Loucy (cell line): ENCODE data around the gene SLC25A13.
A peak's percentile ranks its signal among the peaks of the same experiment; 100 is the strongest.

Experiments used
- H2AFZ ChIP-seq: fragments of 200-600 bp; sonication (generic); 2 replicates; pipeline ENCODE4 v1.6.0; 2016; ENCODE audit warnings: antibody characterized with exemption, mild to moderate bottlenecking, low read length, moderate library complexity
- H3F3A ChIP-seq: fragments of 200-600 bp; 2 replicates; pipeline ENCODE4 v1.6.0; 2016; ENCODE audit warnings: antibody characterized with exemption, low read depth, mild to moderate bottlenecking
- H3K27me3 ChIP-seq: fragments of 200-600 bp; sonication (generic); 2 replicates; pipeline ENCODE4 v1.6.1; 2014; ENCODE audit warnings: low read length, mild to moderate bottlenecking; ENCODE audit not compliant: insufficient read depth, poor library complexity, severe bottlenecking
- H3K36me3 ChIP-seq: fragments of 200-600 bp; sonication (generic); 2 replicates; pipeline ENCODE4 v1.6.1; 2016; ENCODE audit warnings: low read length; ENCODE audit not compliant: insufficient read depth
- H3K4me1 ChIP-seq: fragments of 200-600 bp; sonication (generic); 2 replicates; pipeline ENCODE4 v1.5.1; 2014; ENCODE audit warnings: low read length, mild to moderate bottlenecking; ENCODE audit not compliant: insufficient read depth, poor library complexity, severe bottlenecking
- H3K4me2 ChIP-seq: fragments of 200-600 bp; sonication (generic); 2 replicates; pipeline ENCODE4 v1.6.0; 2014; ENCODE audit warnings: antibody characterized with exemption, low read length, low read depth, mild to moderate bottlenecking; ENCODE audit not compliant: poor library complexity, severe bottlenecking
- H3K4me3 ChIP-seq: fragments of 200-600 bp; sonication (generic); 2 replicates; pipeline ENCODE4 v1.5.1; 2014; ENCODE audit warnings: low read length, mild to moderate bottlenecking, mixed read lengths; ENCODE audit not compliant: poor library complexity, severe bottlenecking
- H3K79me2 ChIP-seq: fragments of 200-600 bp; sonication (generic); 2 replicates; pipeline ENCODE4 v1.6.1; 2014; ENCODE audit warnings: low read length; ENCODE audit not compliant: insufficient read depth
- H3K9ac ChIP-seq: fragments of 200-600 bp; sonication (generic); 2 replicates; pipeline ENCODE4 v1.6.0; 2014; ENCODE audit warnings: mild to moderate bottlenecking, low read depth, low read length, moderate library complexity; ENCODE audit not compliant: poor library complexity, severe bottlenecking
- H3K9me2 ChIP-seq: fragments of 200-600 bp; sonication (generic); replicated peaks from 2 replicates; pipeline ENCODE4 v1.6.1; 2016; ENCODE audit warnings: low read depth, low read length, mixed read lengths
- H3K9me3 ChIP-seq: fragments of 200-600 bp; sonication (generic); 2 replicates; pipeline ENCODE4 v1.6.1; 2014; ENCODE audit warnings: mild to moderate bottlenecking, antibody characterized with exemption, low read length, low read depth; ENCODE audit not compliant: insufficient read depth
- H4K20me1 ChIP-seq: fragments of 200-600 bp; sonication (generic); 2 replicates; pipeline ENCODE4 v1.6.0; 2014; ENCODE audit warnings: antibody characterized with exemption, low read length, mild to moderate bottlenecking; ENCODE audit not compliant: insufficient read depth, poor library complexity, severe bottlenecking
- EZH2phosphoT487 ChIP-seq: fragments of 200-600 bp; IDR thresholded peaks from 2 replicates; pipeline ENCODE4 v1.6.1; 2018; ENCODE audit warnings: antibody characterized with exemption, mild to moderate bottlenecking, moderate library complexity, borderline replicate concordance
- TF ChIP-seq, protein P1 (sequence below): fragments of 200-600 bp; sonication (generic); conservative IDR thresholded peaks from 2 replicates; pipeline ENCODE4 v1.5.1; 2014; ENCODE audit warnings: mild to moderate bottlenecking, antibody characterized with exemption, low read length

SLC25A13 gene

DNA sequence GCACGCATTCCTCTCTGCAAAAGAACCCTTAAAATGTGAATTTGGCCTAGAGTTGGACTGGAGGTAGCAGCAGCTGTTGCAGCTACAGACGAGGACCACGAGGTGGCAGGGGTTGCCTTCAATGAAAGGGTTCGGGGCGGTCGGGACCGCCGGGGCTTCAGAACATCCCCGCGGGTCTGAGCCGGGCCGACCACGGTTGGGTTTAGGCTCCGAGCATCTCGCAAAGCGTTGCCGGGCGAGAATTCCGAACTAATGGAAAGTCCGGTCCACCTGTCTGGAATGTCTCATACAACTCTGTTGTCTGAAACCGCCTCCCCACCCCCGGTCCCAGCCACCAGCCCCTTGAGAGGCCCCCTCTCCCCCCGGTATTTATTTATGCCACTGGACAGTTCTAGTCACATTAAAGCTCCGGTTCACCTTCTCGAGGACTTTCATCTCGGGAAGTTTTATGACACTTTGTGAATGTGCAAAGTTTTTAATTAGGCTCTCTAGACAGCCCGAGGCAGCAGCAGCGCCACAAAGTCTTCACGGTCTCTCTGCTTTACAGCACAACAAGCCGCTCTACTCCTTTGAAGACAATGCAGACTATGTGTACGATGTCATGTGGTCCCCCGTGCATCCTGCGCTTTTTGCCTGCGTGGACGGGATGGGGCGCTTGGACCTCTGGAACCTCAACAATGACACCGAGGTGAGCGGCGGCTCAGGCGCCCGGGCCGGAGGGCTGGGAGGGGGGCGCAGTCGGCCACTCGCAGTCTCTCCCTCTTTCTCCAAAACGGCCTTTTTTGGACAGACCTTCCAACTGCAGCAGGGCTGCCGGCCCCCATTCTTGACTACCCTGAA lies 246.2 kb downstream of the SLC25A13 start:
- Histone ChIP-seq H3K4me3 (peak overlapping the region; percentile 80), H3K4me2 (peak overlapping the region; percentile 87), H3K9ac (peak overlapping the region; percentile 16), H3K4me1 (peaks cover 16% of the 10 kb centered on the region), H3K9me3 (no peaks in the 10 kb centered on the region), H3K36me3 (no peaks in the 10 kb centered on the region), H2AFZ (peak overlapping the region; percentile 92), H4K20me1 (no peaks in the 10 kb centered on the region), H3F3A (no peaks in the 10 kb centered on the region), H3K79me2 (no peaks in the 10 kb centered on the region), H3K9me2 (no peaks in the 10 kb centered on the region), H3K27me3 (no peaks in the 10 kb centered on the region)
- no peak for TF ChIP-seq EZH2phosphoT487
- TF ChIP-seq, protein P1, sequence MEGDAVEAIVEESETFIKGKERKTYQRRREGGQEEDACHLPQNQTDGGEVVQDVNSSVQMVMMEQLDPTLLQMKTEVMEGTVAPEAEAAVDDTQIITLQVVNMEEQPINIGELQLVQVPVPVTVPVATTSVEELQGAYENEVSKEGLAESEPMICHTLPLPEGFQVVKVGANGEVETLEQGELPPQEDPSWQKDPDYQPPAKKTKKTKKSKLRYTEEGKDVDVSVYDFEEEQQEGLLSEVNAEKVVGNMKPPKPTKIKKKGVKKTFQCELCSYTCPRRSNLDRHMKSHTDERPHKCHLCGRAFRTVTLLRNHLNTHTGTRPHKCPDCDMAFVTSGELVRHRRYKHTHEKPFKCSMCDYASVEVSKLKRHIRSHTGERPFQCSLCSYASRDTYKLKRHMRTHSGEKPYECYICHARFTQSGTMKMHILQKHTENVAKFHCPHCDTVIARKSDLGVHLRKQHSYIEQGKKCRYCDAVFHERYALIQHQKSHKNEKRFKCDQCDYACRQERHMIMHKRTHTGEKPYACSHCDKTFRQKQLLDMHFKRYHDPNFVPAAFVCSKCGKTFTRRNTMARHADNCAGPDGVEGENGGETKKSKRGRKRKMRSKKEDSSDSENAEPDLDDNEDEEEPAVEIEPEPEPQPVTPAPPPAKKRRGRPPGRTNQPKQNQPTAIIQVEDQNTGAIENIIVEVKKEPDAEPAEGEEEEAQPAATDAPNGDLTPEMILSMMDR: peak; percentile 92

DNA sequence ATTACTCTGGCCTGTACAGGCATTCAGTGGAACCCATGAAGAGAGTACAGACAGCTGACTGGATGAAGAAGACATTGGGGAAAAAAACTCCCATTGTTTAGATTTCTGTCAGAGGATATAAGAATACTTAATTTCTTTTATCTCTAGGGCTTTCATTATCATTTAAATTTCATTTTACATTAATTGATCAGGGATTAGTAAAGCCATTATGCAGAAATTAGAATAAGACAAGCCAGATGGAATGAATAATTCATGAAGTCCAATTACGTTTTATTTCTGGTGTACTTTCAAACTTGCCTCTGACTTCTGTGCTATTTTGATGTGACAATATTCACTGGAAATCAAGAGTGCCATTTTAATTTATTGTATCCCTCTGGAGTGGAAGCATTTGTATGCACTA lies 247.0 kb downstream of the SLC25A13 start:
- H3K9ac ChIP-seq: no peak overlapping the region
- no peaks in the 10 kb centered on the region for H3K9me3 ChIP-seq
- H3K4me3 ChIP-seq: no peak overlapping the region
- no peaks in the 10 kb centered on the region for H3K79me2 ChIP-seq
- H3K4me2 ChIP-seq: no peak overlapping the region
- no peaks in the 10 kb centered on the region for H3K9me2 ChIP-seq
- H3K4me1 ChIP-seq: peaks cover 16% of the 10 kb centered on the region
- no peaks in the 10 kb centered on the region for H3K27me3 ChIP-seq
- no peaks in the 10 kb centered on the region for H4K20me1 ChIP-seq
- no peak overlapping the region; the same call in 1 of the 2 replicates for H2AFZ ChIP-seq
- H3F3A ChIP-seq: no peaks in the 10 kb centered on the region
- TF ChIP-seq, protein P1: no peak
- TF ChIP-seq EZH2phosphoT487: no peak
- H3K36me3 ChIP-seq: no peaks in the 10 kb centered on the region
